ENCODE results near the gene COPG2. TPM values are rescaled to one million over a fixed set of nuclear protein-coding genes. Genes with fewer than 3 reads are reported as not detected.
"Not testable (repeated sequence)": the region's sequence is repeated elsewhere in the genome, so short reads cannot be mapped to it uniquely, and the experiment has no call there.

The COPG2 gene
- total RNA-seq, 4 donors from 2014 or later, result 3.4 to 19.7 (median 7.4) TPM

DNA sequence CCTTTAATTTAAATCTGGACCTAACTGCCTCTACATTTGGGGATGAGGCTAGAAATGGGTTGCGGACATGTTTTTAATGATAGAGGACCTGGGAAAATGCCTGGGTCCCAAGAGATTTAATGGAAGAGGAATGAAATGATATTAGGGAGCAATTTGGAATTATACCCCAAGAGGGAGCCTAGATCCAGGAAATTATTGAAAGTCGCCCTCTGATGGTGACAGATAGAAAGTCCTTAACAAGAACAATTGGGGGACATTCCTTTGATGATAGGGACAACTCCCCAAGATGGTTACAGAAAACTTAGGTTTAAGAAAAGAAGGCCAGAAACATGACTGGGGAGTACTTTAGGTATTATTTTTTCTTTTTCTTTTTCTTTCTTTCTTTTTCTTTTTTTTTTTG, 27.3 kb upstream of the COPG2 start:
- no peak for DNase-seq
- Histone ChIP-seq H3K27me3 (no peaks in the 10 kb centered on the region), H3K9me3 (no peaks in the 10 kb centered on the region), H3K27ac (no peak overlapping the region), H3K36me3 (no peaks in the 10 kb centered on the region), H3K4me3 (no peak overlapping the region), H3K4me1 (no peaks in the 10 kb centered on the region)
- 50 to 59% methylated on average over 2 of the region's 2 CpGs for WGBS, 2 donors (ENCODE audit: low coverage in 1 of 2)
- intact Hi-C loops (cut with DNase I; ENCODE audit: low total_unique reads) (no loop called here), in situ Hi-C loops (cut with MboI; ENCODE audit: low pct_ligation_motif_present in 1 of 4, low pct_unique_long_range_greater_than_20kb in 1 of 4, low sequenced_read_pairs in 3 of 4) (no loop called here)
- peak in 3 of 5 experiments; percentile 13 to 26 (median 23) for TF ChIP-seq CTCF (IDR thresholded peaks at IDR 0.05)
- no peak for TF ChIP-seq POLR2AphosphoS5 (IDR thresholded peaks at IDR 0.05)
- TF ChIP-seq POLR2A (IDR thresholded peaks at IDR 0.05), result no peak

DNA sequence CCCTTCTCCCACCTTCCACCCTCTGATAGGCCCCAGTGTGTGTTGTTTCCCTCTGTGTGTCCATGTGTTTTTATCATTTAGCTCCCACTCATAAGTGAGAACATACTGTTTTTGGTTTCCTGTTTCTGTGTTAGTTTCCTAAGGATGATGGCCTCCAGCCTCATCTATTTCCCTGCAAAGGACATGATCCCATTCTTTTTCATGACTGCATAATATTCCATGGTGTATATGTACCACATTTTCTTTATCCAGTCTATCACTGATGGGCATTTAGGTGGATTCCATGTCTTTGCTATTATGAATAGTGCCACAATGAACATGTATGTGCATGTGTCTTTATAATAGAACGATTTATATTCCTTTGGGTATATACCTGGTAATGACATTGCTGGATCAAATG, 23.8 kb upstream of the COPG2 start:
- H3K36me3 ChIP-seq; intact Hi-C loops (cut with DNase I; ENCODE audit: low total_unique reads); in situ Hi-C loops (cut with MboI; ENCODE audit: low pct_ligation_motif_present in 1 of 4, low pct_unique_long_range_greater_than_20kb in 1 of 4, low sequenced_read_pairs in 3 of 4): not testable (repeated sequence)

DNA sequence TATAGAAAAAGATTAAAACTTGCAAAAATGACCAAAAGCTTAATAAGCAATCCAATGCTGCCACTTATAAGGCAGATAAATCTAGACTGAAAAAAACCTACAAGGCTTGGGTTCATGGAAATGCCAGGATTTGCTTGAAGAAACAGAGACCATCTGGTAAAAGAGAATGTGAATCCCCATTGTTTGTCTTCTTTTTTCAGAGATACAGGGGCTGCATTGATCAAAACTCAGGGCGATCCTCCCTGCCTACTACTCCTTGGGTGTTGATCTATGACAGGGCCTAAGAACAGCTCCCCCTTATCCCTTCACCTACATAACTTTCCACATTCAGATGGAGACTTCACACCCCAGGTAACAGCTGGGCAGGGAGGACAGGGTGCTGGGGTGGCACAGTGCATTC, 21.1 kb upstream of the COPG2 start:
- intact Hi-C loops (cut with DNase I; ENCODE audit: low total_unique reads), result no loop called here

More for the DNA sequence above, 23.8 kb upstream of the COPG2 start:
- not testable (repeated sequence) for DNase-seq, H3K27me3 ChIP-seq, H3K9me3 ChIP-seq, H3K4me3 ChIP-seq, H3K27ac ChIP-seq, H3K4me1 ChIP-seq
- 80 to 84% methylated on average over 1 of the region's 1 CpG for WGBS, 2 donors (ENCODE audit: low coverage in 1 of 2)

GRCh38 chr7:130683026-130683425, 14.5 kb upstream of the COPG2 start:
- Histone ChIP-seq H3K4me3 (no peak overlapping the region), H3K27ac (no peak overlapping the region), H3K27me3 (no peaks in the 10 kb centered on the region), H3K36me3 (no peaks in the 10 kb centered on the region), H3K9me3 (no peaks in the 10 kb centered on the region), H3K4me1 (no peaks in the 10 kb centered on the region)
- in situ Hi-C loops (cut with MboI; ENCODE audit: low pct_ligation_motif_present in 1 of 4, low pct_unique_long_range_greater_than_20kb in 1 of 4, low sequenced_read_pairs in 3 of 4), result no loop called here
- intact Hi-C loops (cut with DNase I; ENCODE audit: low total_unique reads), result loop anchor here (2.0 kb wide), 1 partner anchor 68 kb away; no protein-coding TSS in a partner anchor
- no peak for DNase-seq
- 95 to 98% methylated on average over 2 of the region's 2 CpGs for WGBS, 2 donors (ENCODE audit: low coverage in 1 of 2)
- TF ChIP-seq POLR2AphosphoS5 (IDR thresholded peaks at IDR 0.05) (no peak), POLR2A (IDR thresholded peaks at IDR 0.05) (no peak), CTCF (IDR thresholded peaks at IDR 0.05) (no peak), EP300 (IDR thresholded peaks at IDR 0.05; ENCODE audit: low read depth) (no peak)

More for the DNA sequence above, 21.1 kb upstream of the COPG2 start:
- no peaks in the 10 kb centered on the region for H3K36me3 ChIP-seq
- H3K9me3 ChIP-seq, result no peaks in the 10 kb centered on the region
- DNase-seq, result no peak
- H3K4me1 ChIP-seq, result no peaks in the 10 kb centered on the region
- TF ChIP-seq EP300 (IDR thresholded peaks at IDR 0.05; ENCODE audit: low read depth) (no peak), CTCF (IDR thresholded peaks at IDR 0.05) (no peak), POLR2AphosphoS5 (IDR thresholded peaks at IDR 0.05) (no peak), POLR2A (IDR thresholded peaks at IDR 0.05) (no peak)
- H3K4me3 ChIP-seq, result no peak overlapping the region
- in situ Hi-C loops (cut with MboI; ENCODE audit: low pct_ligation_motif_present in 1 of 4, low pct_unique_long_range_greater_than_20kb in 1 of 4, low sequenced_read_pairs in 3 of 4), result no loop called here
- WGBS, 2 donors (ENCODE audit: low coverage in 1 of 2), result 80 to 88% methylated on average over 1 of the region's 1 CpG
- H3K27ac ChIP-seq, result no peak overlapping the region
- no peaks in the 10 kb centered on the region for H3K27me3 ChIP-seq

DNA sequence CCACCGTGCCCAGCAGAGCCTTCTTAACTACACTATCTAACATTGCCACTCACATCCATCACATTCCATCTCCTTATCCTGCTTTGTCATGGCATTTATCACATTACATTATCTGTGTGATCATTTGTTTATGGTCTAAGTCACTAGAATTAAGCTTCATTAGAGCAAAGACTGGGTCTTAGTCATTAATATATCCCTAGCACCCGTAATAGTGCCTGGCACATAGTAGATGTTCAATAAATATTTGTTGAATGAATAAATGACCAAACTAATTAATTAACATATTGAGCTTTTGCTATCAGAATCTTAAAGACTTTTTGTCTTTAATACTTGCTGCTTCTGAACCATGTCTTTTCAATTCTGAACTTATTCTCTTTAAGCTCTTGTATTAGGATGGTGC, 5.9 kb upstream of the COPG2 start:
- Histone ChIP-seq H3K27me3 (no peaks in the 10 kb centered on the region), H3K36me3 (no peaks in the 10 kb centered on the region), H3K9me3 (no peaks in the 10 kb centered on the region), H3K4me3 (no peak overlapping the region), H3K27ac (no peak overlapping the region), H3K4me1 (peaks cover 0 to 3% (median 3%) of the 10 kb centered on the region in 4 donors)
- TF ChIP-seq POLR2AphosphoS5 (IDR thresholded peaks at IDR 0.05) (no peak), CTCF (IDR thresholded peaks at IDR 0.05) (no peak), POLR2A (IDR thresholded peaks at IDR 0.05) (no peak), EP300 (IDR thresholded peaks at IDR 0.05; ENCODE audit: low read depth) (no peak)
- in situ Hi-C loops (cut with MboI; ENCODE audit: low pct_ligation_motif_present in 1 of 4, low pct_unique_long_range_greater_than_20kb in 1 of 4, low sequenced_read_pairs in 3 of 4) (loop anchor here in 1 of 4 donors (25.0 kb wide), 1 partner anchor 112 kb away; no protein-coding TSS in a partner anchor), intact Hi-C loops (cut with DNase I; ENCODE audit: low total_unique reads) (no loop called here)
- 64 to 84% methylated on average over 2 of the region's 2 CpGs for WGBS, 2 donors (ENCODE audit: low coverage in 1 of 2)
- DNase-seq, result no peak

Data from transverse colon (tissue), 4 donors.